ENCODE data around the gene TBC1D22A.

- no peak for TF ChIP-seq BRD9 (IDR thresholded peaks at IDR 0.05; ENCODE audit: low read depth, partially characterized antibody)
- no peak for TF ChIP-seq ZNF232 (CRISPR knock-in tag; IDR thresholded peaks at IDR 0.05)
Observed at GRCh38 chr22:46783721-46784120, 21.3 kb downstream of the TBC1D22A start.

Measured in K562 (cell line).